Measurements from ENCODE around the gene MAT2A. TPM values are rescaled to one million over a fixed set of nuclear protein-coding genes. Genes with fewer than 3 reads are reported as not detected.

Gene MAT2A
- total and polyA plus RNA-seq, 2 of the 8 experiments (the other 6 are each of a cell fraction or from before 2014, with no cell fraction given), result 255 to 307 TPM

GRCh38 chr2:85501248-85501647 is 37.7 kb upstream of the MAT2A start:
- Histone ChIP-seq H2BK20ac (ENCODE audit: low read length) (no peak overlapping the region), H2AFZ (ENCODE audit: low read length) (peak overlapping the region; percentile 85; the same call in 1 of the 2 replicates), H3K4me2 (ENCODE audit: insufficient read depth in 1 of 2, low read depth in 2 of 2, low read length in 2 of 2) (no peak overlapping the region), H3K27ac (ENCODE audit: low read depth, low read length) (no peak overlapping the region), H2BK15ac (ENCODE audit: low read length) (no peak overlapping the region), H3K23me2 (ENCODE audit: low read depth, low read length) (no peaks in the 10 kb centered on the region), H4K5ac (ENCODE audit: insufficient read length, low read depth, low read length) (no peak overlapping the region), H3K27me3 (replicated peaks in 1 of 4; ENCODE audit: control insufficient read depth in 3 of 4, extremely low read depth in 1 of 4, insufficient read depth in 3 of 4, low read length in 3 of 4) (no peaks in the 10 kb centered on the region), H2BK12ac (ENCODE audit: low read depth, low read length) (no peak overlapping the region), H2AK5ac (ENCODE audit: low read depth, low read length) (no peak overlapping the region), H3K9ac (replicated peaks in 1 of 4; ENCODE audit: extremely low read depth in 1 of 4, low read depth in 3 of 4, low read length in 3 of 4) (no peak overlapping the region), H2BK5ac (ENCODE audit: low read depth, low read length) (no peak overlapping the region), H3K9me3 (ENCODE audit: insufficient read depth in 2 of 2, low read depth in 1 of 2, low read length in 1 of 2) (no peaks in the 10 kb centered on the region), H3K4ac (replicated peaks; ENCODE audit: insufficient read length, low read depth, low read length) (no peak overlapping the region), H3K4me3 (ENCODE audit: extremely low read depth in 1 of 4, insufficient read depth in 2 of 4, low read depth in 3 of 4, low read length in 4 of 4) (no peak overlapping the region), H3K4me1 (replicated peaks in 1 of 4; ENCODE audit: control insufficient read depth in 3 of 4, insufficient read depth in 4 of 4, low read length in 3 of 4) (no peaks in the 10 kb centered on the region; a peak in 2 of 7 replicates), H3K18ac (ENCODE audit: extremely low read depth, low read length) (0 out of 2 replicates have a peak overlapping the region, but pooled peaks have one; percentile 11), H3K79me2 (ENCODE audit: control insufficient read depth in 1 of 2, insufficient read depth in 2 of 2, low read length in 2 of 2) (no peaks in the 10 kb centered on the region), H4K20me1 (replicated peaks in 1 of 2; ENCODE audit: control insufficient read depth in 1 of 2, insufficient read depth in 2 of 2, low read length in 2 of 2) (no peaks in the 10 kb centered on the region), H3K36me3 (ENCODE audit: control insufficient read depth in 2 of 4, insufficient read depth in 4 of 4, low read length in 3 of 4) (no peaks in the 10 kb centered on the region), H3K23ac (ENCODE audit: insufficient read length) (no peak overlapping the region), H3K14ac (ENCODE audit: insufficient read length) (no peak overlapping the region), H2BK120ac (replicated peaks; ENCODE audit: low read depth, low read length) (no peak overlapping the region), H4K91ac (replicated peaks; ENCODE audit: insufficient read length, low read length) (no peak overlapping the region), H3K56ac (replicated peaks; ENCODE audit: insufficient read length, low read depth, low read length) (no peak overlapping the region), H3K79me1 (ENCODE audit: low read depth, low read length) (no peaks in the 10 kb centered on the region), H4K8ac (ENCODE audit: extremely low read depth, insufficient read depth, low read length) (no peak overlapping the region)
- no peak for DNase-seq (ENCODE audit: low read depth in 1 of 2, low spot score in 2 of 2)
- FAIRE-seq, result no peak
- ChIA-PET POLR2A (ENCODE audit: partially characterized antibody) (interaction anchor here (0.9 to 3.0 kb wide), 4 partner anchors 10 to 44 kb away, joined by 3 to 10 read pairs (median 6); partner anchors contain the start of gene MAT2A), CTCF (ENCODE audit: partially characterized antibody) (interaction anchor here (1.0 kb wide), 1 partner anchor 65 kb away, joined by 3 read pairs; no protein-coding TSS in a partner anchor)
- TF ChIP-seq SIX5 (IDR thresholded peaks at IDR 0.05; ENCODE audit: low read depth, low read length) (peak; percentile 57), TAF1 (IDR thresholded peaks at IDR 0.05; ENCODE audit: low read depth, low read length) (no peak)
- WGBS, 2 experiments (ENCODE audit: extremely low coverage in 1 of 2, insufficient coverage in 1 of 2, insufficient read length in 1 of 2, insufficient replicate concordance in 2 of 2, low coverage in 1 of 2, low lambda C conversion rate in 2 of 2, missing lambda C conversion rate in 1 of 2), result 90% methylated on average over 3 of the region's 3 CpGs; no CpG with 5 or more reads in 1 of the 2 experiments

All from H1 (cell line).